HG02759 (cell line): ENCODE data around the gene SEMA5A.
"Not testable (repeated sequence)": the region's sequence is repeated elsewhere in the genome, so short reads cannot be mapped to it uniquely, and the experiment has no call there.

Experiments
- ATAC-seq: cut with Tn5 transposase; IDR thresholded peaks from one replicate; pipeline ENCODE4 v1.9.1; 2021; ENCODE audit warnings: mild to moderate bottlenecking, moderate library complexity; ENCODE audit not compliant: unreplicated experiment

Gene SEMA5A

GRCh38 chr5:9375756-9376155 lies 170.1 kb downstream of the SEMA5A start:
- ATAC-seq = no peak

GRCh38 chr5:9374025-9374424 lies 171.8 kb downstream of the SEMA5A start:
- no peak for ATAC-seq

DNA sequence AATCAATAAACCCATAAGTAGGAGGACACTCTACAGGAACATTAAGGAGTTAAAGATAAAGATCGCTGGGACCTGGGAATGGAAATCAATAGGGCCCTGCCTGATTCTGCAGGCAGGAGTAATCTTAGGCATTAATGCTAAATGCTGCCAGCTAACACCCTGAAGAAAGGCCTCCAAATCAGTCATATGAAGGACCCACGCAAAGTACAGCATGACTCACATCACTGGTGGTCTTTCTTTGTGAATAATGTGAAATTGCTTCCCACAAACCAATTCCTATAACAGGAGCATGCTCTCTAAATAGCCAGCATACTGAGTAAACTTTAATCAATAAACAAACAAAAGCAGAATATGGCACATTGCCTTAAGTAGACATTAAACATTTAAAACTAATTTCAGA lies 172.3 kb downstream of the SEMA5A start:
- ATAC-seq = no peak

GRCh38 chr5:9370256-9370655 lies 175.6 kb downstream of the SEMA5A start:
- no peak for ATAC-seq

- no peak for ATAC-seq
Observed at GRCh38 chr5:9365512-9365911, 180.4 kb downstream of the SEMA5A start.

GRCh38 chr5:9363449-9363848 lies 182.4 kb downstream of the SEMA5A start:
- ATAC-seq = no peak

GRCh38 chr5:9363026-9363425 lies 182.8 kb downstream of the SEMA5A start:
- ATAC-seq = peak; percentile 57

DNA sequence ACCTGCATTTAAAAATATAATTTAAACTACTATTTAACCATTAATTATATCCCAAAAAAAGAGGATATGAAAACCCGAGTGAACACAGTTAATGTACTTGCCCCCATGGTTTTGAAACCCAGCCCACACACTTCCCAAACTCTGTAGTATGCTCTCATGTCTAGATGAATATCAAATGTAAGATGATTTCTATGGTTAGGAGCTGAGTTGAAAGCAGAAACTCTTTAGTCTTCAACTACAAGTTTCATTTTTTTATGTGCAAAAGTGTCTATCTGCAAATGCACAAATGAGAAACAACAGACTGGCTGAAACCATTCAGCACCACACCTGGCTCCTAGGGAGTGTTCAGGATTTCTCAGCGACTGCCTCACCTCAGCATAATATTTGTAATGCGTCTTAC lies 183.3 kb downstream of the SEMA5A start:
- peak; percentile 52 for ATAC-seq

DNA sequence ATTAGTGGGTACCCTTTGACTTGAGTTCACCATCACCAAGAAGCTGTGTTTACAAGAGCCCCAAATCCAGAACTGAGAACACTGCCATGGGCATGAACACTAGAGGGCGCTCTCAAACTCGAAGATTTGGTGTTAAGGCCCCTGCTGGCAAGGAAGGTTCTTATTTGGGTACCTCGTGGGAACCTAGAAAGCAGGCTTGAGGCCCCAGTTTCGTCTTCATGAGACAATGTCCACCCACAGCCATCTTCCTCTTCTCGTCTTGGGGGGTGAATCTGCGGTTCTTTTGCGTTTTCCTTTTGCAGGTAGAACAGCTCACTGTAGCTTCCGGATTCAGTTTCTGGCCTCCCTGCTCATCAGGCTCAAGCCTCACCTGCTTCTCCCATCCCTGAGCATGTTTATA lies 184.0 kb downstream of the SEMA5A start:
- peak; percentile 70 for ATAC-seq

DNA sequence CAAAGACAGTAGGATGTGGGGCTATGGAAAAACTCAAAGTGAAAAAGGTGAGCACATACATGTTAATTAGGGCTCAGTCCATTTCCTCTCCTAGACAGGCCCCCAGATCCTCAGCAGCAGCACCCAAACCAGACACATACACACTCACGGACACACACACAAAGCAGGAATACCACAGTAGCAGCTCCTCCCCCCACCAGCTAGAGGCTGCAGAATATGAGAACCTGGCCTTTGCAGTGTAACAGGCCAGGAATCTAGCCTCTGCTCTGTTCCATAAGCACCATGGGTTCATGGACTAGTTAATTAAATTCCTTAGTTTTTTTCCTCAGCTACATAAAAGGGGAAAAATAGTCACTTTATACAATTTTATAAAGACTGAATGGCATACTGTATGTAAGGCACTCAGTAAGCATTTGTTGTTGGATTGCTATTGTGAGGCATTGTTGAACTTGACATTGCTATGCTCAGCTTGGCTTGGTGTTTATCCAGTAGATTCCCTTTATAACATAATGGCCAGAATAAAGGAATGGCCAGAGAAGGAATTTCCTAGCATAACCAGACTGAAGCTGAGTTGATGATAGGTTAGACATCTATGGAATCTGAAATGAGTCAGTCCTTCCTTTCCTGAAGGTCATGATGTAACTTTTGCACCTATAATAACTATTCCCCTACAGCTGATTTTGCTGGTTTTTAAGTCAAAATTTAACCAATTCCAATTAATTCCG lies 186.8 kb downstream of the SEMA5A start:
- no peak for ATAC-seq

- no peak for ATAC-seq
Observed at GRCh38 chr5:9356351-9356825, 189.5 kb downstream of the SEMA5A start.

- ATAC-seq = no peak
Observed at GRCh38 chr5:9354336-9355081, 191.4 kb downstream of the SEMA5A start.

DNA sequence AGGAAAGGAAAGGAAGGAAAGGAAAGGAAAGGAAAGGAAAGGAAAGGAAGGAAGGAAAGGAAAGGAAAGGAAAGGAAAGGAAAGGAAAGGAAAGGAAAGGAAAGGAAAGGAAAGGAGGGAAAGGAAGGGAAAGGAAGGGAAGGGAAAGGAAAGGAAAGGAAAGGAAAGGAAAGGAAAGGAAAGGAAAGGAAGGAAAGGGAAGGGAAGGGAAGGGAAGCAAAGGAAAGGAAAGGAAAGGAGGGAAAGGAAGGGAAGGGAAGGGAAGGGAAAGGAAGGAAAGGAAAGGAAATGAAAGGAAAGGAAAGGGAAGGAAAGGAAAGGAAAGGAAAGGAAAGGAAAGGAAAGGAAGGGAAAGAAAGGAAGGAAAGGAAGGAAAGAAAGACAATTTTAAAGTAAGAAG lies 192.8 kb downstream of the SEMA5A start:
- not testable (repeated sequence) for ATAC-seq

GRCh38 chr5:9351546-9351945 lies 194.3 kb downstream of the SEMA5A start:
- ATAC-seq = no peak

DNA sequence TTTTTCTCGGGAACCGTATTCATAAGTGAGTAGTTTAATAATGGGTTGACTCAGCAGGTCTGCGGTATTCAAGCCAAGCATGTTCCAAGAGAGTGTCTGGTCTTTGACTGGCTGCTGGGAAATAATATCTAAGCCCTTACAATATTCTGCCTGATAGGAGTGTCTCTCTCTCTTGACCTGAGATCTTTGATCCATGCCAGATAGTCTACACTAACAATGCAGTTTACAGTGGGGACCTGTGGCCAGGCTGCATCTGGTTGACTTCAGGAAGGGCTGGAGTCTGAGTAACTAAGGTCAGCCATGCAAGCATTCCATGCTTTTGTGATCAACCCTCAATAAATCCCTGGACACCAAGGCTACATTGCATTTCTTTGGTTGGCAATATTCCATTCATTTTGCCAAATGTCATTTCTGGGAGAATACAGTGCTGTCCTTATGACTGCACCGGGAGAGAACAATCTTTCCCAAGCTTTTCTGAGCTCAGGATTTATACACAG lies 195.5 kb downstream of the SEMA5A start:
- no peak for ATAC-seq

DNA sequence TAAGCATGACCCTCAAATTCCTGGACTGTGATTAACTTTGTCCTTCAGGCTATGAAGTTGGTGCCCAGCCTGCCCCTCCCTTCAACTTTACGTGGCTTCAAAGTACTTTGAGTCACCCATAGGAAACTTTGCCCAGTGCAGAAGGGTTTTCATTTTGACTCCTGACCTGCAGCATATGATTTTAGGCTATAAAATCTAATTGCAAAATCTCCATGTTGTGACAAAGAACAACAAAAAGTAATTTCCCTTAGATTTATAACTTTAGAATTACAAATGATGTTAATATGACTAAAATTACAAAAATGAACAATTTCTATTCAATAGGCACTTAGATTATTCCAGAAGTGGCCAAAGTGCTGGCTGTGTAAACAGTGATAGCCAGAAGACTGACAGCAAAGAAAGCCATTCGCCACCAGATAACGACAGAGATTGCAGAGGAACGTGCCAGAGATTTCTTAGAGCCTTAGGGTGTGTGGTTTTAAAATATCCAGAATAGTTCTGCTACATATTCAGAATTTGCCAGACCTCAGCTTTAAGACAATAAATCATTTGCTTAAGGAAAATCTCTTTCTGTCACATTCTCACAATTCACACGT lies 197.4 kb downstream of the SEMA5A start:
- no peak for ATAC-seq

DNA sequence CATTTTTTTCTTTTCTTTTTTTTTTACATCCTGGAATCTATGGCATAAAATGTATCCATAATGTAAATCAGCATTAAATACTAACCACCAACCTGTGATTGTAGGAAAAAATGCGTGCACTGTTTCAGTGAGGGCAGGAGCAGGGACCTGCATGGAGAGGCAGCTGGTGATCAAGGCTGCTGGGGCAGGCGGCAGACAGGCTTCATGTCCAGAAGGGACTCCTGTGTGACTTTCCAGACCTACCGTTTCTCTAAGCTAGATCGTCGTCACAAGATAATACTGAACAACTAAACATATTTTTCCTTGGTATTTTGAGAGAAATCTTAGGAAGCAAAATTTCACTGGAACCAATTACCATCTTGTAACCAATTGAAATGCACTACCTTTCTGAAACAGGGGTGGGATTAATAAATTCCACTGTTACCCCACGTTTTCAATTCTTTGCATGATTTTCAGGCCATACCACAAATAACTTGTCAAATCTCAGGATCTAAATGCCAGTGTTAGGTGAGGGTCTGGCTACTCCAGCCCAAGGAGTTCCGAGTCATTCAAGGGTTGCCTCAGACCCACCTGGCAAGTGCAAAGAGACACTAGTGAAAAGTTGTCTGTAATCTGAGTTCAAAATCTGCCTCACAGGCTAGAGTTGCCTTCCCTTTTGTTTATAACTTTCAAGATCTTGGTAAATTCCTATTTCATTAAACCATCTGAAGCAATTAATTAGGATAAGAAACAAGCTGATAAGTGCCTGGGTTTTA lies 198.2 kb downstream of the SEMA5A start:
- no peak for ATAC-seq

- no peak for ATAC-seq
Observed at GRCh38 chr5:9347032-9347431, 198.8 kb downstream of the SEMA5A start.

- ATAC-seq = no peak
Observed at GRCh38 chr5:9344751-9345240, 201.1 kb downstream of the SEMA5A start.

GRCh38 chr5:9343146-9343850 lies 202.6 kb downstream of the SEMA5A start:
- ATAC-seq = no peak
